Liver (tissue), 3 donors: ENCODE data around the gene DNAH3.

Source experiments
- EGR1 ChIP-seq, 2 donors: IDR thresholded peaks; 2 replicates each; pipeline ENCODE4 v1.6.1; 2016 to 2018; ENCODE audit warnings: antibody characterized with exemption in 2 of 2, low read depth in 2 of 2
- JUND ChIP-seq, 2 donors: IDR thresholded peaks; 2 replicates each; pipeline ENCODE4 v1.6.1; 2016; ENCODE audit warnings: antibody characterized with exemption in 2 of 2
- RAD21 ChIP-seq, 2 donors: IDR thresholded peaks; 2 replicates each; pipeline ENCODE4 v1.6.1; 2016; ENCODE audit warnings: antibody characterized with exemption in 2 of 2, mild to moderate bottlenecking in 2 of 2
- SP1 ChIP-seq: IDR thresholded peaks from 2 replicates; pipeline ENCODE4 v1.6.1; 2018; ENCODE audit warnings: antibody characterized with exemption, mild to moderate bottlenecking
- TAF1 ChIP-seq: conservative IDR thresholded peaks from 2 replicates; pipeline ENCODE4 v1.6.1; 2016; ENCODE audit warnings: antibody characterized with exemption, mild to moderate bottlenecking
- TF ChIP-seq, protein P1 (sequence below): fragments of 150-350 bp; IDR thresholded peaks from 2 replicates; pipeline ENCODE4 v1.5.1; 2017; ENCODE audit warnings: improper control_type of control experiment, low read depth, low read length; ENCODE audit not compliant: missing input control
- TF ChIP-seq, protein P2 (sequence below): IDR thresholded peaks from 2 replicates; pipeline ENCODE4 v1.6.1; 2016; ENCODE audit warnings: antibody characterized with exemption
- donor health status: healthy.
- donor health status: healthy.

DNA sequence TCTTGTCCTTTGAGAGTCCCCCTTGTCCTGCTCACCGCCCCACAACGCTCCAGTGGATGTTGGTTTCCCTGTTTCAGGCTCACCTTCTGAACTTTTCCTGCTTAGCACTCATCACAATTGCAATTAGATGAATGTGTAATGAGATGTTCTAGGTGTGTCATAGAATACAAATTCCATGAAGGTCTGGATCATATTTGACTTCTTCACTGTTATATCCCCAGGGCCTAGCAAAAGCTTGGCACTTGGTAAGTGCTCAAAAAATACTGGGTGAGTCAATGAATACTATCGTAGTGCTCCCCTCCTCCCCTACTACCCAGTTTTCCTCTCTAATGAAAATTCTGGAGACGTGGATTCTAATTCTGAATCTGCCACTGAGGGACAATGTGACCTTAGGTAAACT lies 33.1 kb downstream of the DNAH3 start:
- TF ChIP-seq, protein P1, sequence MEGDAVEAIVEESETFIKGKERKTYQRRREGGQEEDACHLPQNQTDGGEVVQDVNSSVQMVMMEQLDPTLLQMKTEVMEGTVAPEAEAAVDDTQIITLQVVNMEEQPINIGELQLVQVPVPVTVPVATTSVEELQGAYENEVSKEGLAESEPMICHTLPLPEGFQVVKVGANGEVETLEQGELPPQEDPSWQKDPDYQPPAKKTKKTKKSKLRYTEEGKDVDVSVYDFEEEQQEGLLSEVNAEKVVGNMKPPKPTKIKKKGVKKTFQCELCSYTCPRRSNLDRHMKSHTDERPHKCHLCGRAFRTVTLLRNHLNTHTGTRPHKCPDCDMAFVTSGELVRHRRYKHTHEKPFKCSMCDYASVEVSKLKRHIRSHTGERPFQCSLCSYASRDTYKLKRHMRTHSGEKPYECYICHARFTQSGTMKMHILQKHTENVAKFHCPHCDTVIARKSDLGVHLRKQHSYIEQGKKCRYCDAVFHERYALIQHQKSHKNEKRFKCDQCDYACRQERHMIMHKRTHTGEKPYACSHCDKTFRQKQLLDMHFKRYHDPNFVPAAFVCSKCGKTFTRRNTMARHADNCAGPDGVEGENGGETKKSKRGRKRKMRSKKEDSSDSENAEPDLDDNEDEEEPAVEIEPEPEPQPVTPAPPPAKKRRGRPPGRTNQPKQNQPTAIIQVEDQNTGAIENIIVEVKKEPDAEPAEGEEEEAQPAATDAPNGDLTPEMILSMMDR, result no peak
- TF ChIP-seq EGR1 (IDR thresholded peaks at IDR 0.05; ENCODE audit: low read depth in 2 of 2), result no peak
- TF ChIP-seq, protein P2, sequence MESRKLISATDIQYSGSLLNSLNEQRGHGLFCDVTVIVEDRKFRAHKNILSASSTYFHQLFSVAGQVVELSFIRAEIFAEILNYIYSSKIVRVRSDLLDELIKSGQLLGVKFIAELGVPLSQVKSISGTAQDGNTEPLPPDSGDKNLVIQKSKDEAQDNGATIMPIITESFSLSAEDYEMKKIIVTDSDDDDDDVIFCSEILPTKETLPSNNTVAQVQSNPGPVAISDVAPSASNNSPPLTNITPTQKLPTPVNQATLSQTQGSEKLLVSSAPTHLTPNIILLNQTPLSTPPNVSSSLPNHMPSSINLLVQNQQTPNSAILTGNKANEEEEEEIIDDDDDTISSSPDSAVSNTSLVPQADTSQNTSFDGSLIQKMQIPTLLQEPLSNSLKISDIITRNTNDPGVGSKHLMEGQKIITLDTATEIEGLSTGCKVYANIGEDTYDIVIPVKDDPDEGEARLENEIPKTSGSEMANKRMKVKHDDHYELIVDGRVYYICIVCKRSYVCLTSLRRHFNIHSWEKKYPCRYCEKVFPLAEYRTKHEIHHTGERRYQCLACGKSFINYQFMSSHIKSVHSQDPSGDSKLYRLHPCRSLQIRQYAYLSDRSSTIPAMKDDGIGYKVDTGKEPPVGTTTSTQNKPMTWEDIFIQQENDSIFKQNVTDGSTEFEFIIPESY, result no peak
- TF ChIP-seq TAF1, result no peak
- TF ChIP-seq SP1, result no peak
- TF ChIP-seq JUND (IDR thresholded peaks at IDR 0.05), result no peak
- TF ChIP-seq RAD21 (IDR thresholded peaks at IDR 0.05), result no peak
